PFSK-1 (cell line): ENCODE data around the gene OTULIN. TPM values are rescaled to one million over a fixed set of nuclear protein-coding genes. Genes with fewer than 3 reads are reported as not detected.

Experiments used
- FOXP2 ChIP-seq: optimal IDR thresholded peaks from 2 replicates; pipeline ENCODE3; 2011; ENCODE audit warnings: borderline replicate concordance, control low read depth, inconsistent platforms; ENCODE audit not compliant: insufficient read depth; ENCODE audit errors: extremely low read length, extremely low read depth
- POLR2AphosphoS5 ChIP-seq: IDR thresholded peaks from 2 replicates; pipeline ENCODE4 v1.6.1; 2012; ENCODE audit warnings: low read depth, mild to moderate bottlenecking, control low read depth, low read length, moderate library complexity
- REST ChIP-seq, 2 experiments: IDR thresholded peaks; 2 replicates each; pipeline versions ENCODE4 v1.6.1 to v1.8.0; 2011 to 2012; ENCODE audit warnings: low read depth in 2 of 2, low read length in 2 of 2, control low read depth in 1 of 2, inconsistent platforms in 1 of 2, mild to moderate bottlenecking in 1 of 2, moderate library complexity in 1 of 2; ENCODE audit not compliant: insufficient read depth in 1 of 2
- SIN3A ChIP-seq: IDR thresholded peaks from 2 replicates; pipeline ENCODE4 v1.6.1; 2012; ENCODE audit warnings: mild to moderate bottlenecking, low read length, moderate library complexity, borderline replicate concordance; ENCODE audit not compliant: insufficient read depth
- TAF1 ChIP-seq: IDR thresholded peaks from 2 replicates; pipeline ENCODE4 v1.6.1; 2012; ENCODE audit warnings: low read length, control low read depth, borderline replicate concordance; ENCODE audit not compliant: insufficient read depth
- polyA plus RNA-seq: library from polyadenylated mRNA; unstranded; fragments of >200 nt; gene quantifications from one replicate; pipeline ENCODE4 v1.2.1, GENCODE V29; 2012; ENCODE audit warnings: low read depth, missing spikeins; ENCODE audit not compliant: insufficient read length

Gene OTULIN
- 13.7 TPM for polyA plus RNA-seq

GRCh38 chr5:14664270-14665100 is at the start of gene OTULIN:
OTULIN (plus strand) TSS chr5:14664718; CDS start chr5:14664826, 108 bp downstream.
- TF ChIP-seq TAF1 (peak; percentile 59; the same call in 1 of the 2 replicates), SIN3A (no peak), POLR2AphosphoS5 (peak; percentile 72), FOXP2 (peak; percentile 92), REST (IDR thresholded peaks at IDR 0.05; ENCODE audit: insufficient read depth in 1 of 2, low read depth in 2 of 2, low read length in 2 of 2) (0 out of 4 replicates have a peak, but pooled peaks of 1 of the 2 experiments have one; percentile 6)

- TF ChIP-seq FOXP2 (no peak), SIN3A (no peak), REST (IDR thresholded peaks at IDR 0.05; ENCODE audit: insufficient read depth in 1 of 2, low read depth in 2 of 2, low read length in 2 of 2) (no peak), POLR2AphosphoS5 (no peak), TAF1 (no peak)
Measured at GRCh38 chr5:14615365-14615764, 49.2 kb upstream of the OTULIN start.

GRCh38 chr5:14617441-14617840 is 47.1 kb upstream of the OTULIN start:
- TF ChIP-seq REST (IDR thresholded peaks at IDR 0.05; ENCODE audit: insufficient read depth in 1 of 2, low read depth in 2 of 2, low read length in 2 of 2) (no peak), TAF1 (no peak), SIN3A (no peak), POLR2AphosphoS5 (no peak), FOXP2 (no peak)

GRCh38 chr5:14627270-14627669 is 37.2 kb upstream of the OTULIN start:
- TF ChIP-seq POLR2AphosphoS5 (no peak), REST (IDR thresholded peaks at IDR 0.05; ENCODE audit: insufficient read depth in 1 of 2, low read depth in 2 of 2, low read length in 2 of 2) (no peak), FOXP2 (no peak), SIN3A (no peak), TAF1 (no peak)
